ENCODE measurements around the gene CCDC97.
"Not testable (repeated sequence)": the region's sequence is repeated elsewhere in the genome, so short reads cannot be mapped to it uniquely, and the experiment has no call there.

The CCDC97 gene

DNA sequence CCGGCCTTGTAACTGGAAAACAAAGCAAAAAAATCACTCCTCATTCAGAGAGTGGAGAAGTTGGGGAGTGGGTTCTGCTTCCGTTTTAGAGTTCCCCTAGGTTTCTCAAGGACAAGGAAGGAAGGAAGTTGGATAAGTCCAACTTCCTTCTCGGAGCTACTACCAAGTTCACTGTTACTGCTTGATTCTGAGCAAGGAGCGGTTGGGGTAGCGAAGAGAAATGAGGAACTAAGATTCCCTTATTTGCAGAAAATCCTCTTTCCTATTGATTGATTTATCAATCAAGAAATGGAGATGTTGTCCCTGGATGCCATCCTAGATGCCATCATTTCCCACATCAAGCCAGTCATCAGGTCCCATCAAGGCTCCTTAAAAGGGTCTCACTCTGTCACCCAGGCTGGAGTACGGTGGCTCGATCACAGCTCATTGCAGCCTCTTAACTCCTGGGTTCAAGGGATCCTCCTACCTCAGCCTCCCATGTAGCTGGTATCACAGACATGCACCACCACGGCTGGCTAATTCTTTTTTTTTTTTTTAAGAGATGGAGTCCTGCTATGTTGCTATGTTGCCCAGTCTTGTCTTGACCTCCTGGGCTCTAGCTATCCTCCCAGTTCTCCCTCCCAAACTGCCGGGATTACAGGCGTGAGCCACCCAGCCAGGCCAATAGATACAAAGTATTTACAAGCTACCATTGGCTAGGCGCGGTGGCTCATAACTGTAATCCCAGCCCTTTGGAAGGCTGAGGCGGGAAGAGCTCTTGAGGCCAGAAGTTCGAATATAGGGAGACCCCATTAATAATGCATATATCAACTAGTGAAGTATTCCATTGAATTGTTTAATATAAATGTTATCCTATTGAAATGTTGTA, 54.8 kb downstream of the CCDC97 start:
- no peak for DNase-seq (ENCODE audit: low read depth)

DNA sequence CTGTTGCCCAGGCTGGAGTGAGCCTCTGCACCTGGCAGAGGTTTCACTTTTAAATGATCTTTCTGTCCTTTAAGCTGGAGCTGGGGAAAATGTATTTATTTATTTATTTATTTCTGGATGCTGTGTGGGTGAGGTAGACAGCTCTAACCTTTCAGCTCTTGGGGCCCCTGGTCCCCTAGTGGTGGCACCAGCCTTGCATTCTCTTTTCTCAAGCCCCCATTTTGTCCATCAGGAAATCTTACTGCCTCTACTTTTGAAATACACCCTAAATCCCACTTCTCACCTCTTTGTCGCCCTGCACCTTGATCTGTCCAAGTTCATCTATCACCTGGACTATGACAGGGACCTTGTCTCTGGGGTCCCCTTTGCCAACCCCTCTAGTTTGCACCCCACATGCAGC, 56.1 kb downstream of the CCDC97 start:
- DNase-seq (ENCODE audit: low read depth): no peak

DNA sequence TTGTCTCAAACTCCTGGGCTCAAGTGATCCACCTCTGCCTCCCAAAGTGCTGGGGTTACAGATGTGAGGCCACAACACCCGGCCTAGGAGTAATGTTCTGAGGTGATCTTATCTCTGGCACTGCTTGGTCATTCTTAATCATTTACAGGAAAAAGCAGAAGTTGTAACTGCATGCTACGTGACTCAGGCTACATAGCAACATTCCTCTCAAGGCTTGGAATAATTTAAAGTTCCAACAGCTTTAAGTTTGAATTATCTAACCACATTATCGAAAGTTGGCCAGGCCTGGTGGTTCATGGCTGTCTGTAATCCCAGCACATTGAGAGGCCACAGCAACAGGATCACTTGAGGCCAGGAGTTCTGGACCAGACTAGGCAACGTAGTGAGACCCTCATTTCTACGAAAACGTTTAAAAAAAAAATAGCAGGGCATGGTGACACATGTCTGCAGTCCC, 57.9 kb downstream of the CCDC97 start:
- DNase-seq (ENCODE audit: low read depth): peak; percentile 91

DNA sequence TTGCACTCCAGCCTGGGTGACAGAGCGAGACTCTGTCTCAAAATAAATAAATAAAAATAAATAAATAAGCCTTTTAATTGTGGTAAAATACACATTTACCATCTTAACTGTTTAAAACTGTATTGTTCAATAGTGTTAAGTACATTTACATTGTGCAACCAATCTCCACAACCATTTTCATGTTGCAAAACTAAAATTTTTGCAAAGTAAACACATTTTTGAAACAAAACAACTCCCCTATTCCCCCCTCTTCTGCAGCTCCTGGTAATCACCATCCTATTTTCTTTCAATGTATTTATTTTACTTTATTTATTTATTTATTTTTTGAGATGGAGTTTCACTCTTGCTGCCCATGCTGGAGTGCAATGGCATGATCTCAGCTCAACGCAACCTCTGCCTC, 59.8 kb downstream of the CCDC97 start:
- no peak for DNase-seq (ENCODE audit: low read depth)

DNA sequence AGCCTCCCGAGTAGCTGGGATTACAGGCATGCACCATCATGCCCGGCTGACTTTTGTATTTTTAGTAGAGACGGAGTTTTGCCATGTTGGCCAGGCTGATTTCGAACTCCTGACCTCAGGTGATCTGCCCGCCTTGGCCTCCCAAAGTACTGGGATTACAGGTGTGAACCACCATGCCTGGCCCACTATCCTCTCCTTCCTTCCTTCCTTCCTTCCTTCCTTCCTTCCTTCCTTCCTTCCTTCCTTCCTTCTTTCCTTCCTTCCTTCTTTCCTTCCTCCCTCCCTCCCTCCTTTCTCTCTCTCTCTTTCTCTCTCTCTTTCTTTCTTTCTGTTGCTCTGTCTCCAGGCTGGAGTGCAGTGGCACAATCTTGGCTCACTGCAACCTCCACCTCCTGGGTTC, 61.1 kb downstream of the CCDC97 start:
- not testable (repeated sequence) for DNase-seq (ENCODE audit: low read depth)

DNA sequence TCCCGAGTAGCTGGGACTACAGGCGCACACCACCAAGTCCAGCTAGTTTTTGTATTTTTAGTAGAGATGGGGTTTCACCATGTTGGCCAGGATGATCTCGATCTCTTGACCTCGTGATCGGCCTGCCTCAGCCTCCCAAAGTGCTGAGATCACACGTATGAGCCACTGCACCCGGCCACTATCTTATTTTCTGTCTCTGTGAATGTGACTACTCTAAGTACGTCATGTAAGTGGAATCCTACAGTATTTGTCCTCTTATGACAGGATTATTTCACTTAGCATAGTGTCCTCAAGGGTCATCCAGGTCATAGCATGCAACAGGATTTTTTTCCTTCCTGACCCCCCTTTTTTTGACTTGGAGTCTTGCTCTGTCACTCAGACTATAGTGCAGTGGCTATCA, 61.6 kb downstream of the CCDC97 start:
- no peak for DNase-seq (ENCODE audit: low read depth)

DNA sequence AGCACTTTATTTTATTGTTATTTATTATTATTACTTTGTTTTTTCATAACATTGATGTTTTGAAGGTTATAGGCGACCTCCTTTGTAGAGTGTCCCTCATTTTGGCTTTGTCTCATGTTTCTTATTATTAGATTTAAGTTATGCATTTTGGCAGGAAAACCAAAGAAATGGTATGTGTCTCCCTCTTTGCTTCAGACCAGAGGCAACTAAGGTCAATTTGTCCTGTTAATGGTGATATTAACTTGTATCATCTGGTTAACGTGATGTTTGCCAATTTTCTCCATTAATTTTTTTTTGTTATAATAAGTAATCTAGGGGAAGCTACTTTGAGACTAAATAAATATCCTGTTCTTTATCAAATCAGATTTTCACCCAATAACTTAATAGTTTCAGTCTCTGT, 62.5 kb downstream of the CCDC97 start:
- no peak for DNase-seq (ENCODE audit: low read depth)

DNA sequence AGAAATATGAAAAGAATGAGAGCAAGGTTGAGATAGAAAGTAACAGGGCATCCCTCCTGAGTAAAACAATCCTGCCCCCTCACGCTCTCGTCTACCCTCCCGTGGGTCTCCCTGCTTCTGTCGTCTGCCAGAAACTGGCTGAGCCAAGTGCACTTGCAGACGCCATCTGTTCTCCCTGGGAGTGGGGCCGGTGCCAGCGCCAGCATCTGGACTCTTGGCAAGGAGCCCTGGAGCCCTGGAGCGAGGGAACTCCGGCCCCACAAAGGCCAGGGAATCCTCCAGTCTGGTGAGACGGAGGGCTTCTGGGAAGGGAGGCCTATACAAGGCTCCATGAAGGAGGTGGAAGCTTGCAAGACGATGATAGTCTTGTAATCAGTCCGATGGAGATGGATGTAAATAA, 64.0 kb downstream of the CCDC97 start:
- DNase-seq (ENCODE audit: low read depth): no peak
